ENCODE data around the gene FABP1. TPM values are rescaled to one million over a fixed set of nuclear protein-coding genes. Genes with fewer than 3 reads are reported as not detected.

FABP1 gene
- total RNA-seq, 4 donors from 2014 or later, result 598 to 2,513 (median 1,116) TPM

GRCh38 chr2:88170472-88170892 is 42.6 kb upstream of the FABP1 start:
- peak in 1 of 3 donors; percentile 65 for DNase-seq
- peaks cover 0 to 3% (median 0%) of the 10 kb centered on the region in 4 donors for H3K9me3 ChIP-seq

GRCh38 chr2:88168386-88168785 is 40.5 kb upstream of the FABP1 start:
- H3K27me3 ChIP-seq, result no peaks in the 10 kb centered on the region
- TF ChIP-seq CTCF (IDR thresholded peaks at IDR 0.05) (no peak), POLR2A (IDR thresholded peaks at IDR 0.05) (no peak)
- peaks cover 0 to 3% (median 0%) of the 10 kb centered on the region in 4 donors for H3K9me3 ChIP-seq
- peak overlapping the region in 2 of 4 donors; percentile 27 to 74 for H3K27ac ChIP-seq
- no peaks in the 10 kb centered on the region for H3K36me3 ChIP-seq
- DNase-seq, result no peak
- no peak overlapping the region for H3K4me3 ChIP-seq
- no peaks in the 10 kb centered on the region for H3K4me1 ChIP-seq

More at GRCh38 chr2:88170472-88170892, 42.6 kb upstream of the FABP1 start:
- H3K4me3 ChIP-seq, result peak overlapping the region; percentile 42 to 98 (median 60)
- H3K27ac ChIP-seq, result peak overlapping the region in 3 of 4 donors; percentile 72 to 96 (median 74)
- TF ChIP-seq POLR2A (IDR thresholded peaks at IDR 0.05), result no peak
- TF ChIP-seq CTCF (IDR thresholded peaks at IDR 0.05), result no peak
- no peaks in the 10 kb centered on the region for H3K36me3 ChIP-seq
- H3K27me3 ChIP-seq, result no peaks in the 10 kb centered on the region
- H3K4me1 ChIP-seq, result no peaks in the 10 kb centered on the region

GRCh38 chr2:88167740-88168139 is 39.9 kb upstream of the FABP1 start:
- Histone ChIP-seq H3K27ac (peak overlapping the region in 2 of 4 donors; percentile 30 to 74), H3K27me3 (no peaks in the 10 kb centered on the region), H3K9me3 (peaks cover 0 to 3% (median 0%) of the 10 kb centered on the region in 4 donors), H3K36me3 (no peaks in the 10 kb centered on the region), H3K4me1 (no peaks in the 10 kb centered on the region), H3K4me3 (no peak overlapping the region)
- DNase-seq, result no peak
- no peak for TF ChIP-seq CTCF (IDR thresholded peaks at IDR 0.05)
- TF ChIP-seq POLR2A (IDR thresholded peaks at IDR 0.05), result no peak

GRCh38 chr2:88165332-88166003 is 37.6 kb upstream of the FABP1 start:
- Histone ChIP-seq H3K36me3 (no peaks in the 10 kb centered on the region), H3K4me1 (no peaks in the 10 kb centered on the region), H3K27me3 (no peaks in the 10 kb centered on the region), H3K4me3 (no peak overlapping the region), H3K9me3 (peaks cover 0 to 3% (median 0%) of the 10 kb centered on the region in 4 donors), H3K27ac (peak overlapping the region in 2 of 4 donors; percentile 15 to 71)
- TF ChIP-seq CTCF (IDR thresholded peaks at IDR 0.05), result no peak
- TF ChIP-seq POLR2A (IDR thresholded peaks at IDR 0.05), result no peak
- DNase-seq, result no peak

- DNase-seq, result no peak
- Histone ChIP-seq H3K27me3 (no peaks in the 10 kb centered on the region), H3K4me3 (no peak overlapping the region), H3K27ac (no peak overlapping the region), H3K9me3 (no peaks in the 10 kb centered on the region), H3K4me1 (no peaks in the 10 kb centered on the region), H3K36me3 (no peaks in the 10 kb centered on the region)
- TF ChIP-seq CTCF (IDR thresholded peaks at IDR 0.05), result no peak
- no peak for TF ChIP-seq POLR2A (IDR thresholded peaks at IDR 0.05)
These were observed 33.8 kb upstream of the FABP1 start for GRCh38 chr2:88161446-88162244.

Data from Peyer's patch (tissue), 4 donors.